ENCODE measurements around the gene ATP5MG.
"Not testable (repeated sequence)": the region's sequence is repeated elsewhere in the genome, so short reads cannot be mapped to it uniquely, and the experiment has no call there.

ATP5MG gene

DNA sequence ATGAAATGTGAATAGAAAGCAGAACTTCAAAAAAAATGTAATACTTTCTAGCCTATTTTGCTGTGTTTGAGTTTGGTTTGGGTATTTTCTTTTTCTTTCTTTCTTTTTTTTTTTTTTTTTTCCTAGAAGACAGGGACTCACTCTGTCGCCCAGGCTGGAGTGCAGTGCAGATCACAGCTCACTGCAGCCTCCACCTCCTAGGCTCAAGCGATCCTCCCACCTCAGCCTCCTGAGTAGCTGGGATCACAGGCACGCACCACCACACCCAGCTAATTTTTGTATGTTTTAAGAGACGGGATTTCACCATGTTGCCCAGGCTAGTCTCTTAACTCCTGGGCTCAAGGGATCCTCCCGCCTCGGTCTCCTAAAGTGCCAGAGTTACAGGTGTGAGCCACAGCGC, 1.2 kb downstream of the ATP5MG start:
- DNase-seq (ENCODE audit: extremely low spot score, insufficient read length, low read depth); FAIRE-seq: not testable (repeated sequence)

DNA sequence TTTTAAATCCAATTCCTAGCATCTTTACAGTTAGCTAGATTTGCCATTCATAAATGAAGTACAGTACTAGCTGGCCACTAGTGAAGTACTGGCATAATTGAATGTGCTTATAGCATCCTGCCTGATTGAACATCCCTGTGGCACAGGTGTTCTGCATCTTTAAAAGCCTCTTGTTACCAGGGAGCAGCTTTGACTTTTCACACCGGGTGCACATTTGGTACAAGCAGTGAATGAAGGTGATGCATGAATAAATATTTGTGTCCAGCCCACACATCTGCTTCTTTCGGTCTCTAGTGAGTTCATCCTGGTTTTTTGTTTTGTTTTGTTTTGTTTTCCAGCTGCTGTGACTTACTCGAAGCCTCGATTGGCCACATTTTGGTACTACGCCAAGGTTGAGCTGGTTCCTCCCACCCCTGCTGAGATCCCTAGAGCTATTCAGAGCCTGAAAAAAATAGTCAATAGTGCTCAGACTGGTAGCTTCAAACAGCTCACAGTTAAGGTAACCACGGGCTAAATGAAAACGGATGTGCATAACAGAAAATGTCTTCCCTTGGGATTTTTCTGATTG, 5.3 kb downstream of the ATP5MG start:
- no peak for FAIRE-seq
- DNase-seq (ENCODE audit: extremely low spot score, insufficient read length, low read depth): no peak

DNA sequence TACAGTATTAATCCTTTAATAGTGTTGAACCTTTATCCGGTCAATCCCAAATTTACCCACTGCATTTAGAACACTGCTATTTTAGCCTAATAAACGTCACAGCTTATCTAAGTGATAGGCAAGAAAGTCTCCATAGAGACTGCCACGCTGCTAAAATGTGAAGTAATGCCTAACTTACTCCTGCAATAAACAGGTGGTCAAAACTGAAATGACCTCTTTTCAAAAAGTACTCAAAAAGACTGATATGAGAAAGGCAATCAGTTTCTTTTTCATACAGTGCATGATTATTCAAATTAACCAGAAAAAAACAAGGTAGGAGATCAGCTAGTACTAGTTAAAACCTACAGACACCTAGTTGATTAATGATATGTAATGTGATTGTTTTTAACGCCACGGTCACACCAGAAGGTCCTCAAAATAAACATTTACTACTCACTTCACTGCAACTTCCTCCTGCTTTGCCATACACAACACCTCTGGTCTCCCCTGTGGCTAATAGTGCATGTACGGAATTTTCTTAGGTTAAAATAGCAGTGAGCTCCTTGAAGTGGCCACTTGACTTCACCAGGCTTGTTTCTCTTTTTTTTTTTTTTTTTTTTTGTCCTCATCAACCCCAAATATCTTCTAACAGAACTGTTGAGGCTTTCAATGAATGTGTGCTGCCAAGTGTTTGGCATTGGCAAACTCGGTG, 8.8 kb downstream of the ATP5MG start:
- peak; percentile 53 for FAIRE-seq
- DNase-seq (ENCODE audit: extremely low spot score, insufficient read length, low read depth): no peak

DNA sequence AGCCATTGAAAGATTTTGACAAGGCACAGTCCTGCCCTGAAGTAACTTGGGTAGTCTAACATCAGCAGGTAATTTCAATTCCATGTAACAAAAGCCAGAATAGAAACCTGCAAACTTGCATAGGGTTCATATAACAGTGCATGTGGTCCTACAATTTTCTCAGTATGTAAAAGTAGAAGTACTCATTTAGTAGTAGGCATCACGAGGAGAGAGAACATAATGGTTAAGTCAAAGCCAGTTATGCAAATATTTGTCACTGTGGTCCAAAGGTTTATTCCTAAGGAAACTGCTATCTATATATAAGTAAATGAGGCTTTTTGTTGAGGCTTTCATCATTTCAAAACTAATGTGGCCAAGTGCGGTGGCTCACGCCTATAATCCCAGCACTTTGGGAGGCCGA, 10.1 kb downstream of the ATP5MG start:
- DNase-seq (ENCODE audit: extremely low spot score, insufficient read length, low read depth) (no peak), FAIRE-seq (no peak)

DNA sequence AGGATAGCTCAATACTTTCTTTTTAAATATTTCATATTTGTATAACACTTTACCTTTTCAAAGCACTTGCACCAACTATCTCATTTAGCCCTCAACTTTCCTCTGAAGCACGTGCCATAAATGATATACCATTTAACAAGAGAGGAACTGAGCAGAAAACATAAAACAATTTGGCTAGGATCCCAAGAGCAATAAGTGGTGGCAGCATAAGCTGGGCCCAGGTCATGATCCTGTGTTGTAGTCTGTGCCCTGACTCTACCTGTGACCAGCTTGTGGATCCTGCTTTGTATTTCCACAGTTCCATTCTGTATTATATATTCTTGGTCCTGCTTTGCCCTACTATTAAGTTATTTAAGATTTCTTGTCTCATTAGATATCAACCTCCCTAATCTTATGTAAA, 11.5 kb downstream of the ATP5MG start:
- DNase-seq (ENCODE audit: extremely low spot score, insufficient read length, low read depth): no peak
- no peak for FAIRE-seq

DNA sequence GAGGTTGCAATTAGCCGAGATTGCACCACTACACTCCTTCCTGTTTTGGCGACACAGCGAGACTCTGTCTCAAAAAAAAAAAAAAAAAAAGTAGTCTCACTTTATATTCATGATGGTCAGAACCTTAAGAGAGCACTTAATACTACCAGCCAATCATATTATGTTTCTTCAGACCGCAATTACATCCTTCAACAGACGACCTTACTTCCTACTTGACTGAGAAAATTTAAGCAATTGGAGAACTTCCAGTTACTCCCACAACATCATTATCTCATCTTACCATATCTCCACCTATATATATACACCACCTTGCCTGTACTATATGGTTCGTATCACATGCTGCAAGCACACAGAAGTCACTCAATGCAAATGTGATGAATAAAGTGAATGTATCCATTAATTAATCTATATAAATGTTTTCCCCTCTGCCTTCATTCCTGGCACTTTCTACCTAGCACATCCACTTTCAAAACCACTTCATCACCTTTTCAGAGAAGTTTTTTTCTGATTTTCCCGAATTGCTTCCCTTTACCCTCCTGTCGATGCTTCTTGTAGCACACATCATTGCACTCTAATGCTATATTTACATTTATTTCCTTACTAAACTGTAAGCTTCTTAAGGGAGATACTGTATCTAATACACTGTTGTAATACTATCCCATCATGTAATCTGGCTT, 13.8 kb downstream of the ATP5MG start:
- DNase-seq (ENCODE audit: extremely low spot score, insufficient read length, low read depth): no peak
- no peak for FAIRE-seq

DNA sequence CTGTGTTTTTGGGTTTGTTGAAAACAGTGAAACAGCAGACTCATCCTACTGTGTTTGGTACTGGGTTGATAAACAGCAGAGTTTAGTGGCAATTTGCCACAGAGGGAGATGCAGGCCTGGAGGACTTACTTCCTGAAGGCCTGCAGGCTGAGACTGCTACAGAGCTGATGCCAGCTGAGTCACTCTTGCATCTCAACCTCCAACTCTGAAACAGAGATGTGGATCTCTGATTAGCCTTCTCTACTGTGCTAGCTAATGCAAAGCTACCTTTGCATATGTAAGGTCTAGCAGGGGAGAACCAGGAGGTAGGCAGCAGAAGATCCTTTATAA, 14.3 kb downstream of the ATP5MG start:
- no peak for DNase-seq (ENCODE audit: extremely low spot score, insufficient read length, low read depth)
- FAIRE-seq: no peak

DNA sequence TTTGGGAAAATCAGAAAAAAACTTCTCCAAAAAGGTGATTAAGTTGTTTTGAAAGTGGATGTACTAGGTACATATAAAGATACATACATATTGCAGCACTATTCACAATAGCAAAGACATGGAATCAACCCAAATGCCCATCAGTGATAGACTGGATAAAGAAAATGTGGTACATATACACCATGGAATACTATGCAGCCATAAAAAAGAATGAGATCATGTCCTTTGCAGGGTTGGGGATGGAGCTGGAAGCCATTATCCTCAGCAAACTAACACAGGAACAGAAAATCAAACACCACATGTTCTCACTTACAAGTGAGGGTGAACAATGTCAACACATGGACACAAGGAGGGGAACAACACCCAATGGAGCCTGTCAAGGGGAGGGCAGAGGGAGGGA, 15.5 kb downstream of the ATP5MG start:
- FAIRE-seq; DNase-seq (ENCODE audit: extremely low spot score, insufficient read length, low read depth): not testable (repeated sequence)

DNA sequence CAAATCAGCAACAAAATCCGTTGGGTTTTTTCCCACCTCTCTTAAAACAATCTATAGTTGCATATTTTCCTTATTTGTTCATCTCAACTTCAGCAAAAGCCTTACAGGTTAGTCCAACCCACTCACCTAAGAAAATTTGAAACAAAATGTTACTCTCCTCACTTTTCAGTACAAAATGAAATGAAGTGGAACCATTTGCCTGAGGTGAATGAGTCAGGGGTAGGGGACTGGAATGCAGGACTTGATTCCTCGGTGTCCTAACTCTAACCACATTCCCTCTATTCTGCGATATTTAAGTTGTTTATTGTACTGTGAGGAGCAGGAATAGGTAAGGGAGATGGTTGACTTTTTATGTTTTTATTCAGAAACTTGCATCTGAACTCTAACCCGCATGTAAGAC, 16.4 kb downstream of the ATP5MG start:
- FAIRE-seq: no peak
- DNase-seq (ENCODE audit: extremely low spot score, insufficient read length, low read depth): no peak

DNA sequence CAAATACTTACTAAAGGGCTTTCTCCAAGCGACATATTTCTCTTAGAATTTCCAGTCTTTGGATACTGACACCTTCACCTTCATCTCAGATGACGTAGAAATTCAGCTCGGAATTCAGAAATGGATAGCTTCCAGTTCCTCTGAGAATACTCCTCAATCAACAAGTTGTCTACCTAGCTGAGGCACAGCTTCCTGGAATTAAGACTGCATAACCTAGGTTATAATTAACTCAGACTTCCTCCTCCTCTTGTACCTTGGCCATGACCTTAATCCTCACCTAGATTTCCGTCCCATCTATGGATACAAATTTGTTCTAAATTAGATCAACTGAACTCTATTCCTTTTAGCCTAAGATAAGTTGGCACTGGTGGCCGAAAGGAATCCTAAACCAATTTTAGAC, 17.4 kb downstream of the ATP5MG start:
- FAIRE-seq: no peak

DNA sequence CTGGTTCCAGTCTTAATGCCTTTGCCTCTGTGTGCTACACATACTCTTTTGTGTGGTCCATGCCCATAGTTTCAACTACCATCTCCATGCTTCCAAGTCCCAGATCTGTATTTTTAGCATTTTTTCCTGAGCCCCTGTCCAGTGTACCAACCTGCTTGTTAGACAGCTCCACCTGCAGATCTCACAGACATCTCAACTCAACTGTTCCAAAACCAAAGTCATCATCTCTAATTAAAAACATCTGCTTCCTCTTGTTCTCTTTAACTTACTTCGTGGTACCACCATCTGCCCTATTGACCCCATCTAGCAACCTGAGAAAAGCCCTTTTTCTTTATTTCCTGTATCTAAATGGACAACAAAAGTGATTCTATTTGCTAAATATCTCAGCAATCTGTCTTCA, 26.3 kb downstream of the ATP5MG start:
- no peak for DNase-seq (ENCODE audit: extremely low spot score, insufficient read length, low read depth)
- no peak for FAIRE-seq

More for the DNA sequence above, 17.4 kb downstream of the ATP5MG start:
- no peak for DNase-seq (ENCODE audit: extremely low spot score, insufficient read length, low read depth)

DNA sequence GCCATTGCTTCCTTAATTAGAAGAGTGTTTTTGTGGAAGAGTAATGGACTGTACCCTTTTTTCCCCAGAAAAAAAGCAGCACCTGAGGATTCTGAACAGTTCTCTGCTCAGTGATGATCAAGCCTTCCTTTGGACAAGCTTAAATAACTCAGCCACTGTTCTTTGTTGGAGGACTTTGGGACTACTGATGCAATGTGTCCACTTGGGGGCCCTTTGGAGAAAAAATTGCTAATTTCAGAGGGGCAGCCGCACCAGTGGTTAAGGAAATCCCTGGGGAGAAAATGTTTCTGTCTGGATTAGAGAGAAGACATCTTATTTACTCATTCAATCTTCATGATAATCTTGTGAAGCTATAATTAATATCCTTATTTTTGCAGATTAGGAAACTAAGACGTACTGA, 29.6 kb downstream of the ATP5MG start:
- no peak for FAIRE-seq
- DNase-seq (ENCODE audit: extremely low spot score, insufficient read length, low read depth): no peak

DNA sequence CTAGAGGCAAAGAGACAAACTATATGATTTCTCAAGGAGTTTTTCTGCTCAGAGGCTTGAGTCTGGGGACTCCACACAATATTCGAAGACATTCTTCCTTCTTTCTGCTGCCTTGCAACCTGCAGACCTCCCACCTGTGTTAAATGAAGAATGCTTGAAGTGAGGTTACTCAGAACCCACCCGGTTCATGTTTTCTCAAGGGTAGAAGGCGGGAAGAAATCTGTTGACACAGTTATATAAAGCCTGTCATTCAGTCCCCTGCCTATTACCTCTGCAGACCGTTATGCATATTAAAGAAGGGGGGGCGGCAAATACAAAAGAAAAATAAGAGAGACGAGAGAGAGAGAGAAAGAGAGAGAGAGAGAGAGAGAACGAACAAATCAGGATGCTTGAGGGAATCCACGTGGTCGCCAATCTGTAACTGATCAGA, 32.7 kb downstream of the ATP5MG start:
- no peak for DNase-seq (ENCODE audit: extremely low spot score, insufficient read length, low read depth)
- FAIRE-seq: peak; percentile 56

DNA sequence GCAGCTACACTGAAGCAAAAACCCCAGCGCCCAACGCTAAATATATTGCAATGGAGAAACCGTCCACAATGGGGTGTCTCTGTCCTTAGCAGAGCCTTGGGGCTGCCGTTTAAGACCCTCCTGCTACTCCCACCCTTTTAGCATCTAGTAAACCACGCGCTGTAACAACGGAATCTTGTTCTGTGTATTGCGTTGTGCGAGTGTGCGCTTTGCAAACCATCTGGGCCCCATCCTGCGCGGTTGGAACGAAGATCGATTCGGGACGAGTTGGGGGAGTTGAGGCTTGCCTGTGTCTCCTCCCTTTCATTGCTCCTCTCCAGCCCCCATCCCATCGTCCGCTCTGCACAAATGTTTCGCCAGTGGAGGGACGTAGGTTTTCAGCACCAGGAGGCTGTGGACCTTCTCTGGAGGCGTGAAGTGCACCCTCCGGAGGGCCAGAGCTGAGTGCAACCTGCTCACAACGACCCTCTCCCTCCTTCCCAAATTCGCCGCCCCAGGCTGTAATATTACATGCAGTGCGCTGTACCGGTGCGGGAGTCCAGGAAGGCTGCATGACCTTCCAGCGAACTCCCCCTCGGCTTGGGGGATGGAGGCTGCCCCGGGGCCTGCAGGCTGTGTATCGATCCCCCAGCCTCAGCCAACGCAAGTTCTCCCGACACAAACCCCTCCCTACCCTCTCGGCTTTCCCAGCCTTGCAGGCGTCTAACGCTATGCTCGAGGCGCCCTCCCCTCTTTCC, 33.3 kb downstream of the ATP5MG start:
- FAIRE-seq: no peak
- no peak for DNase-seq (ENCODE audit: extremely low spot score, insufficient read length, low read depth)

DNA sequence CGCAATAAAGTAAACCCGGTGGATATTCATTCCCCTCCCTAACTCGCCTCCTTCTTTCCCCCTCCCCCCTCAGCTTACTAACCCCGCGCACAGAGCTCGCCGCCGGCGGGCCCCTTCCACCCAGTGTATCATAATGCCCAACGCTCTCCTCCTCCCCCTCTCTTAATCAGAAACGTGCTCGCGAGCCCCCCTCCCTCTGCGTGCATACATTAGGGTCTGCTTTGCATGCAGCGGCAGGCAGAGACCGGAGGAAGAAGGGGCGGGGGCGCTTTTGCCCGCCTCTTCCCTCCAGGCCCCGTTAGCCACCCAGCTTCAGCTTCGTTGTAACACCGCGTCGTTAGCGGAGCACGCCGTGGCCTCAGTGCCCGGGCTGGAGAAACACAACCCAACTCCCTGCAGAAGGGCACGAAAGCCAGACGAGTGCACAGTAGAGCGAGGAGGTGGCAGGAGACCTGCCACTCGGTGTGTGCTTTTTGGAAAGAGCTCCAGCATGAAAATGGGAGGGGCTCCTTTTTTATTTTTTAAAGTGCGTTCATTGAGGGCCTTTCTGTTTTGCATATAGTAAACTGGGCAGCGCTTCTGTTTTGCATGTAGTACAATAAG, 34.0 kb downstream of the ATP5MG start:
- DNase-seq (ENCODE audit: extremely low spot score, insufficient read length, low read depth): no peak
- peak; percentile 42 for FAIRE-seq

DNA sequence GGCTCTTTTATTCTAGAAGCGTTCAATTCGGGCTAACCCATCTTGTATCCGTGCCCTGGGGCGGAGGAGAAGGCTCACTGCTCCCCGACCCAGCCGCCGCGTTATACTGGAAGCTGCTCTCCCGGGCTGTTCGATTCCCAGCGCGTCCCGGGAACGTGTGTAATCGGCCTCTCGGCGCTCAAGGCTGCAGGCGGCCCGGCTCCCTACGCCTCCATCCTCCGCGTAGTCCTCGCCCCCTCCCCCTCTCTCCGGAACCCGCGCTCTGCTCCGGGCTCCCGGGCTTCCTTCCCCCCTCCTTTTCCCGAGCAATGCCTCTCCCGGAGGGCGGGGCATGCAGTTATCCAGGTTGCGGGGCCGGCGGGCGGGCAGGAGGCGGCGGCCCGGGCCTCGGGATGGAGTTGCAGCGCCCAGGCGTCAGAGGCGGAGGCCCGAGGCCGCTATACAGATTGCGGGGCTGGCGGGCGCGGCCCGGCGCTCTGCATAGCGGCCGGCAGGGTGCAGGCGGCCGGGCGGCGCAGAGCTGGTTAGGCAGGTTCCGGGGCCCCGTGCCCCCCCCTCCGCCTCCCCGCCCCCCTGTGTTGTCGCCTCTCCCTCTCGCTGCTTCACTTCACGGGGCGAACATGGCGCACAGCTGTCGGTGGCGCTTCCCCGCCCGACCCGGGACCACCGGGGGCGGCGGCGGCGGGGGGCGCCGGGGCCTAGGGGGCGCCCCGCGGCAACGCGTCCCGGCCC, 34.7 kb downstream of the ATP5MG start, which contains the start of gene KMT2A:
KMT2A (plus strand) TSS at position 600 of the 732 bp plus-strand sequence; CDS start at position 621, 21 bp downstream.
- peak; percentile 81 for DNase-seq (ENCODE audit: extremely low spot score, insufficient read length, low read depth)
- no peak for FAIRE-seq

DNA sequence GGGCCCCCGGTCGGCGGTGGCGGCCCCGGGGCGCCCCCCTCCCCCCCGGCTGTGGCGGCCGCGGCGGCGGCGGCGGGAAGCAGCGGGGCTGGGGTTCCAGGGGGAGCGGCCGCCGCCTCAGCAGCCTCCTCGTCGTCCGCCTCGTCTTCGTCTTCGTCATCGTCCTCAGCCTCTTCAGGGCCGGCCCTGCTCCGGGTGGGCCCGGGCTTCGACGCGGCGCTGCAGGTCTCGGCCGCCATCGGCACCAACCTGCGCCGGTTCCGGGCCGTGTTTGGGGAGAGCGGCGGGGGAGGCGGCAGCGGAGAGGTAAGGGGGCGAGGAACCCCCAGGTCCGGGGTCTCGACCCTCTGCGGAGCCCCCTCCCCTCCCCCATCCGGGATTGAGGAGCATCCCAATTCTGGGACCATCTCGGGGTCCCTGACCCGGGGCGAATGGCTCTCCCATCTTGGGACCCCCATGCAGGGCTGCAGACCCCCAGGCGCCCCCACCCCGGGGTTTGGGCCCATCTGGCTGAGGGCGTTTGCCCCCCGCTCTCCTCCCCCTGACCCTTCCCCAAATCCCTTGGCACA, 35.3 kb downstream of the ATP5MG start:
- no peak for DNase-seq (ENCODE audit: extremely low spot score, insufficient read length, low read depth)

DNA sequence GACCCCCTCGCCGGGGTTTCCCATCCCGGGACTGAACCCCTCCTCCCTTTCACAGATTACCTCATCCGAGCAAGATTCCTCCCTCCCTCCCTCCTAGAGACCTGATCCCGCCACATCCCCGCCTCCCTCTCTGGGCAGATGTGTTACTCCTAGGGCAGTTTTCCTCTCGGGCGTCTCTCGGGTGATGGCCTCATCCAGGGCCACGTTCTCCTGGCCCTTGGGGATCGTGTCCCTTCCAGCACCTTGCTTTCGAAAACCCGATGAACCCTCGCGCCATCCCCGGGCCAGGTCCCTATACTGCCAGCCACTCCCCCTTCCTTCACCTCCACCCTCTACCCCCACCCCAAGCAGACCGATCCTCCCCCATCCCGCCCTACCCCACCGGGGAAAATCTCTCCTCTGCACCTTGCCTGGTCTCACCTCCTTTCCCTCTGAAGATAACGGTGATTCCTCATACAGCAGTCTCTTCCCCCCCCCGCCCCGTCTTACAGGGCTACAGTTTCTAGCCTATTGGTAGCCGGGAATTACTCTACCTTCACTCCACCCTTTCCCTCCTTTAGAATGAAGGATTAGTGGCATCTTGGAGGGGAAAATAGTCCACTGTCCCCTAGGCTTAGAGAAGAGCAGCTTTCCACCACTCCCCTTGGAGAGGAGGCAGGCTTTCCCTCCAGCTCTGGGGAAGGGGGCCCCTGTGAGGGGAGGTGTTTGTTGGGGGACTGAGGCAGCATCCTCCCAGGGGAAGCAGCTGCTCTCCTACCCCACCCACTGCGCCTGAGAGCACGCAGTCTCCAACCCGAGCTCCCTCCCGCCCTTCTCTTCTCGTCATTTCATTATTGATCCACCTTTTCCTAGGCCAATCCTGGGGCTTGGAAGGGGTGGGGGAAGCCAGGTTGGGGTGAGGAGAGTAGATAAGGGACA, 36.1 kb downstream of the ATP5MG start:
- FAIRE-seq (no peak), DNase-seq (ENCODE audit: extremely low spot score, insufficient read length, low read depth) (no peak)

More for the DNA sequence above, 35.3 kb downstream of the ATP5MG start:
- no peak for FAIRE-seq
